CD14-positive monocyte (primary cell): ENCODE results near the gene SLC12A6. TPM values are rescaled to one million over a fixed set of nuclear protein-coding genes. Genes with fewer than 3 reads are reported as not detected.

Experiments used
- DNase-seq, 3 donors: peaks; one replicate each; pipeline ENCODE4 v3.0.0-alpha.2; 2011 to 2022
- H2AFZ ChIP-seq: 2 replicates; pipeline ENCODE4 v1.6.0; 2012; ENCODE audit warnings: mild to moderate bottlenecking, low read depth, low read length, inconsistent platforms; ENCODE audit not compliant: insufficient read depth, poor library complexity, severe bottlenecking
- H3K27ac ChIP-seq, 2 donors: 1 replicate in 1 of 2; 2 replicates in 1 of 2; pipeline ENCODE4 v1.5.1; 2012 to 2013; ENCODE audit warnings: low read length in 2 of 2, control low read depth in 1 of 2, inconsistent platforms in 1 of 2, low read depth in 1 of 2, mild to moderate bottlenecking in 1 of 2
- H3K27me3 ChIP-seq, 2 donors: one replicate each; pipeline versions ENCODE4 v1.6.0 to v1.6.1; 2011 to 2013; ENCODE audit warnings: low read length in 2 of 2; ENCODE audit not compliant: control insufficient read depth in 2 of 2, insufficient read depth in 2 of 2
- H3K36me3 ChIP-seq, 2 donors: replicated peaks in 1 of 2; 1 replicate in 1 of 2; 2 replicates in 1 of 2; pipeline versions ENCODE4 v1.5.1 to v1.6.1; 2012 to 2013; ENCODE audit warnings: low read length in 2 of 2, control low read depth in 1 of 2, inconsistent platforms in 1 of 2, mild to moderate bottlenecking in 1 of 2; ENCODE audit not compliant: insufficient read depth in 2 of 2, control insufficient read depth in 1 of 2
- H3K4me1 ChIP-seq, 2 donors: 1 replicate in 1 of 2; 2 replicates in 1 of 2; pipeline versions ENCODE4 v1.5.1 to v1.6.1; 2012 to 2013; ENCODE audit warnings: low read length in 2 of 2, control low read depth in 1 of 2, inconsistent platforms in 1 of 2, mild to moderate bottlenecking in 1 of 2, moderate library complexity in 1 of 2; ENCODE audit not compliant: insufficient read depth in 2 of 2, control insufficient read depth in 1 of 2
- H3K4me2 ChIP-seq: replicated peaks from 2 replicates; pipeline ENCODE3; 2012; ENCODE audit warnings: low read length, moderate library complexity, mild to moderate bottlenecking; ENCODE audit not compliant: poor library complexity, severe bottlenecking; ENCODE audit errors: extremely low read depth
- H3K4me3 ChIP-seq, 3 experiments: fragments of 200-600 bp in 1 of 3; sonication (generic) in 1 of 3; replicated peaks in 1 of 3; 1 replicate in 2 of 3; 2 replicates in 1 of 3; pipeline ENCODE4 v1.5.1; 2011 to 2013; ENCODE audit warnings: low read length in 3 of 3, mild to moderate bottlenecking in 3 of 3, control low read depth in 2 of 3, low read depth in 2 of 3, inconsistent platforms in 1 of 3, moderate library complexity in 1 of 3
- H3K79me2 ChIP-seq: 2 replicates; pipeline ENCODE4 v1.6.0; 2012; ENCODE audit warnings: mild to moderate bottlenecking, control low read depth, inconsistent platforms, low read length, moderate library complexity; ENCODE audit not compliant: insufficient read depth
- H3K9ac ChIP-seq: 2 replicates; pipeline ENCODE4 v1.6.0; 2017; ENCODE audit warnings: low read length, mild to moderate bottlenecking; ENCODE audit not compliant: insufficient read depth, poor library complexity, severe bottlenecking
- H3K9me3 ChIP-seq, 2 donors: replicated peaks in 1 of 2; 1 replicate in 1 of 2; 2 replicates in 1 of 2; pipeline versions ENCODE4 v1.5.1 to v1.6.1; 2012 to 2013; ENCODE audit warnings: low read length in 2 of 2, control low read depth in 1 of 2; ENCODE audit not compliant: control insufficient read depth in 1 of 2, insufficient read depth in 1 of 2
- H4K20me1 ChIP-seq: 2 replicates; pipeline ENCODE4 v1.6.0; 2012; ENCODE audit warnings: mild to moderate bottlenecking, low read length, control low read depth, moderate library complexity; ENCODE audit not compliant: insufficient read depth
- H3K27ac Mint-ChIP-seq, 7 donors: one replicate each; pipeline ENCODE4 v1.8.0; 2020; ENCODE audit warnings: mild to moderate bottlenecking in 7 of 7, mixed read lengths in 7 of 7, moderate library complexity in 6 of 7, inconsistent platforms in 2 of 7
- H3K27me3 Mint-ChIP-seq, 3 donors: one replicate each; pipeline ENCODE4 v1.8.0; 2021 to 2022; ENCODE audit warnings: low read depth in 3 of 3, mild to moderate bottlenecking in 3 of 3, mixed read lengths in 3 of 3, moderate library complexity in 3 of 3, inconsistent platforms in 1 of 3
- H3K36me3 Mint-ChIP-seq, 2 donors: one replicate each; pipeline ENCODE4 v1.8.0; 2020; ENCODE audit warnings: mixed read lengths in 2 of 2, inconsistent platforms in 1 of 2, mild to moderate bottlenecking in 1 of 2
- H3K4me1 Mint-ChIP-seq: one replicate; pipeline ENCODE4 v1.8.0; 2020; ENCODE audit warnings: mild to moderate bottlenecking, mixed read lengths
- H3K4me3 Mint-ChIP-seq, 2 donors: one replicate each; pipeline ENCODE4 v1.8.0; 2020; ENCODE audit warnings: mild to moderate bottlenecking in 2 of 2, mixed read lengths in 2 of 2, moderate library complexity in 1 of 2
- H3K9me3 Mint-ChIP-seq, 7 donors: one replicate each; pipeline ENCODE4 v1.8.0; 2020 to 2022; ENCODE audit warnings: mixed read lengths in 7 of 7, mild to moderate bottlenecking in 6 of 7, moderate library complexity in 6 of 7, inconsistent platforms in 2 of 7
- CTCF ChIP-seq: fragments of 200-600 bp; IDR thresholded peaks from one replicate; pipeline ENCODE4 v1.8.0; 2022; ENCODE audit warnings: antibody characterized with exemption, mild to moderate bottlenecking
- WGBS: methylation state at CpG from one replicate; pipeline ENCODE4 v1.1.5; 2013; ENCODE audit warnings: missing lambda C conversion rate; ENCODE audit not compliant: insufficient coverage; 5-methylcytosine and 5-hydroxymethylcytosine counted together
- intact Hi-C, 2 donors: fragments of 100-400 bp; cut with micrococcal nuclease; formaldehyde crosslinking; loops; one replicate each; pipeline versions ENCODE4 v1.15.0 to v1.15.1; 2023
- polyA plus RNA-seq, 3 donors: library from polyadenylated mRNA; depleted of rRNA in 1 of 3; unstranded in 2 of 3; stranded (reverse) in 1 of 3; fragments of 300-500 nt in 2 of 3; fragments of >200 nt in 1 of 3; fragmentation: Illumina TruSeq in 2 of 3; gene quantifications; 1 replicate in 2 of 3; 2 replicates in 1 of 3; pipeline ENCODE4 v1.2.3, GENCODE V29; 2012 to 2021

SLC12A6 gene
- polyA plus RNA-seq, 3 donors: 5.4 to 80.0 (median 8.0) TPM

GRCh38 chr15:34275721-34276120, 61.9 kb downstream of the SLC12A6 start:
- H3K4me1 ChIP-seq: no peaks in the 10 kb centered on the region

GRCh38 chr15:34275154-34275553, 62.4 kb downstream of the SLC12A6 start:
- no peaks in the 10 kb centered on the region for H3K27me3 ChIP-seq
- H3K4me1 Mint-ChIP-seq: peaks cover 6% of the 10 kb centered on the region
- H3K9me3 ChIP-seq: no peaks in the 10 kb centered on the region
- peaks cover 0 to 5% (median 0%) of the 10 kb centered on the region in 7 donors for H3K9me3 Mint-ChIP-seq
- intact Hi-C loops: no loop called here
- H4K20me1 ChIP-seq: peaks cover 94% of the 10 kb centered on the region
- no peak overlapping the region for H3K4me2 ChIP-seq
- H3K36me3 ChIP-seq: peaks cover 2 to 39% of the 10 kb centered on the region in 2 donors
- H3K4me3 ChIP-seq: no peak overlapping the region
- peaks cover 22% of the 10 kb centered on the region for H3K79me2 ChIP-seq
- DNase-seq: no peak
- TF ChIP-seq CTCF: no peak
- H3K27ac Mint-ChIP-seq: peak overlapping the region in 1 of 7 donors; percentile 58
- no peak overlapping the region for H3K9ac ChIP-seq
- H3K4me1 ChIP-seq: no peaks in the 10 kb centered on the region
- no peak overlapping the region for H3K4me3 Mint-ChIP-seq
- H3K36me3 Mint-ChIP-seq: peaks cover 24 to 41% of the 10 kb centered on the region in 2 donors
- no peak overlapping the region for H2AFZ ChIP-seq
- no peak overlapping the region for H3K27ac ChIP-seq
- H3K27me3 Mint-ChIP-seq: peaks cover 0 to 2% (median 1%) of the 10 kb centered on the region in 3 donors

More at GRCh38 chr15:34275721-34276120, 61.9 kb downstream of the SLC12A6 start:
- Histone ChIP-seq H4K20me1 (peaks cover 94% of the 10 kb centered on the region), H3K4me2 (no peak overlapping the region), H3K9ac (no peak overlapping the region), H3K4me3 (no peak overlapping the region), H2AFZ (no peak overlapping the region), H3K36me3 (peaks cover 2 to 33% of the 10 kb centered on the region in 2 donors), H3K79me2 (peaks cover 25% of the 10 kb centered on the region), H3K27ac (no peak overlapping the region), H3K27me3 (no peaks in the 10 kb centered on the region), H3K9me3 (no peaks in the 10 kb centered on the region)
- Mint-ChIP-seq H3K27ac (no peak overlapping the region), H3K4me3 (no peak overlapping the region), H3K4me1 (peaks cover 7% of the 10 kb centered on the region), H3K36me3 (peaks cover 22 to 37% of the 10 kb centered on the region in 2 donors), H3K9me3 (peaks cover 0 to 2% (median 0%) of the 10 kb centered on the region in 7 donors), H3K27me3 (peaks cover 0 to 1% (median 1%) of the 10 kb centered on the region in 3 donors)
- no peak for DNase-seq
- no CpG with 5 or more reads among the region's 1 CpG for WGBS
- intact Hi-C loops: no loop called here
- TF ChIP-seq CTCF: no peak
